ENCODE data around the gene ZMYM2. TPM values are rescaled to one million over a fixed set of nuclear protein-coding genes. Genes with fewer than 3 reads are reported as not detected.

ZMYM2 gene
- total and polyA plus RNA-seq, 2 donors (not counting 1 experiment from before 2014, with no cell fraction given) = 37.3 to 63.4 TPM

DNA sequence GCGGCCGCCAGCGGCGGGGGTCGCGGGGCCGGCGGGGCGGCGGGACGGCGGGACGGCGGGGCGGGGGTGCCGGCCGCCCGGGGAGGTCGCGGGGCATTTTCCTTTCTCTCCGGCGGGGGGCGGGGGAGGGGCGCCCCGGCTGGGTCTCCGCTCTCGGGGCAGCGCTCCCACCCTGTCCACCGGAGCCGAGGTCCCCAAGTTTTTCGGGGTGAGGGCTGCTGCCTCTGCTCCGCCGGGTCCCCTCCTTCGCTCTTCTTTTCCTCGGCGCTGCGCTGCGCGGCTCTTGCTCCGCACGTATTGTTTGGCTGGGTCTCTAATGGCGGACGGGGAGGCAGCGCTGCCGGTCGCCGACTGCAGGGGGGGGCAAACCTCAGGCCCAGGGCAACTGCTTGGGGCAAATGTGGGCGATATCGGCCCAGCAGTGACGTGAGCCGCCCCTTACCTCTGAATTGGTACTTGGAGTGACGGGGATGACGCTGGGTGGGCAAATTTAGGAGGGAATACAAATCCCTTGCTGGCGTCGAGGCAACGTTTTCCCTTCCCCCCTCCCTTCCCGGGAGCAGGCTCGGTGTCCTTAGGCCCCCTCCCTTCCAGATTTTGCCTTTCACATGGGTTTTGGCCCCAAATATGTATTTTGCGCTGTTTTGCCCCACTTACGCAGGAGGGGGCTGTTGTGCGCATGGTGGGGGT is 759 bp downstream of the ZMYM2 start:
- peak overlapping the region; percentile 65 for H3K27ac ChIP-seq (ENCODE audit: insufficient read depth, low read length)
- DNase-seq (ENCODE audit: low read depth in 2 of 2) = peak; percentile 42 to 47
- H3K9ac ChIP-seq (ENCODE audit: insufficient read depth, low read length) = peak overlapping the region; percentile 78
- H2AFZ ChIP-seq (ENCODE audit: low read length) = peak overlapping the region; percentile 62
- H3K4me3 ChIP-seq (replicated peaks in 1 of 4; ENCODE audit: control extremely low read depth in 1 of 4, insufficient read depth in 1 of 4, low read depth in 3 of 4, low read length in 4 of 4) = peak overlapping the region; percentile 38 to 90 (median 72)
- H3K79me2 ChIP-seq (ENCODE audit: control insufficient read depth, insufficient read depth, low read length) = peaks cover 39% of the 10 kb centered on the region
- TF ChIP-seq EZH2 (IDR thresholded peaks at IDR 0.05; ENCODE audit: low read length, missing control alignments) (no peak), CTCF (conservative IDR thresholded peaks at IDR 0.05 in 1 of 2, IDR thresholded peaks at IDR 0.05 in 1 of 2; ENCODE audit: low read depth in 1 of 2, low read length in 2 of 2) (peak; percentile 2 to 10)
- H3K4me1 ChIP-seq (ENCODE audit: control insufficient read depth, extremely low read depth, insufficient read depth, low read length) = peaks cover 4% of the 10 kb centered on the region
- peak overlapping the region; percentile 92 for H3K4me2 ChIP-seq (ENCODE audit: extremely low read depth, insufficient read depth, low read length)
- H3K9me3 ChIP-seq (ENCODE audit: control insufficient read depth, insufficient read depth, low read depth, low read length) = no peaks in the 10 kb centered on the region
- no peaks in the 10 kb centered on the region for H4K20me1 ChIP-seq (ENCODE audit: control insufficient read depth, extremely low read depth, insufficient read depth, low read length)
- H3K36me3 ChIP-seq (ENCODE audit: control insufficient read depth, insufficient read depth, low read length) = no peaks in the 10 kb centered on the region
- H3K27me3 ChIP-seq (ENCODE audit: control insufficient read depth, insufficient read depth, low read length) = no peaks in the 10 kb centered on the region

DNA sequence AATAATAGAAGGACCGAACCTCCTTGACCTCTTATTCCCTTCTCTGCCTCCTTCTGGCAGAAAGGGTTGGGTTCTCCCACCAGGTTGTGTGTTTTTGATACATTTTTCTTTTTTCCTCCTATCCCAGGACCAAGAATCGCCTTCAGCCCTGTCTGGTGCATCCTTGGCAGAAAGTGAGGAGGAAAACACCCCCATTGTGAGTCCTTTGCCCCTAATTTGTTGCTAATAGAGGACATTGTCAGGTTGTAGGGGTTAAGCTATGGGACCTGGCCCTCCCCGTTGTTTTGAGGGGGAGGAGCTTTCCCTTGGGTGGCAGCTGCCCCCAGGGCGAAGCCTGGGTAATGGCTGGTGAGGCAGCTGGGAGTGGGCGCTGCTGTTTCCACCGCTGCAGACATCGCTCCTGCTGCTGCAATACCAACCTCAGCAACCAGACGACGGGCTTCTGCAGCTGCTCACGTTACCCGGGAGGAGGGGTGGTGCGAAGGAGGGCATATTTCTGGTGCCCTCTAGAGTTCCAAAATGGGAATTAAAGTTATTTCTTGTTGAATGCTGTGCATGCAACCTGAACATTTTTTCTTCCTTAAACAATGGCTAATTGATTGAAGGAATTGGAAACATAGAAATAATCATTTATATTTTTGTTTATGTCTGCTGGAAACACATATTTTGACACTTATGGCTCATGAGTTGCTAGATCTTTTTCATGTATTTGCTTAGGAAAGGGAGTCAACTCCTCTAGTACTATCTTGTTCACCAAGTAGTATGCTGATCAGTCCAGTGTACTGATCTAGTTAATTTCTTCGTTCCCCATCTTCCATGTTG is 1.5 kb downstream of the ZMYM2 start:
- peak; percentile 89 to 95 for TF ChIP-seq CTCF (conservative IDR thresholded peaks at IDR 0.05 in 1 of 2, IDR thresholded peaks at IDR 0.05 in 1 of 2; ENCODE audit: low read depth in 1 of 2, low read length in 2 of 2)
- TF ChIP-seq EZH2 (IDR thresholded peaks at IDR 0.05; ENCODE audit: low read length, missing control alignments) = no peak
- Histone ChIP-seq H4K20me1 (ENCODE audit: control insufficient read depth, extremely low read depth, insufficient read depth, low read length) (no peaks in the 10 kb centered on the region), H3K4me3 (replicated peaks in 1 of 4; ENCODE audit: control extremely low read depth in 1 of 4, insufficient read depth in 1 of 4, low read depth in 3 of 4, low read length in 4 of 4) (peak overlapping the region; percentile 38 to 90 (median 72)), H3K27me3 (ENCODE audit: control insufficient read depth, insufficient read depth, low read length) (no peaks in the 10 kb centered on the region), H3K36me3 (ENCODE audit: control insufficient read depth, insufficient read depth, low read length) (no peaks in the 10 kb centered on the region), H3K27ac (ENCODE audit: insufficient read depth, low read length) (peak overlapping the region; percentile 65), H3K9ac (ENCODE audit: insufficient read depth, low read length) (peak overlapping the region; percentile 37), H3K4me1 (ENCODE audit: control insufficient read depth, extremely low read depth, insufficient read depth, low read length) (peaks cover 4% of the 10 kb centered on the region), H3K9me3 (ENCODE audit: control insufficient read depth, insufficient read depth, low read depth, low read length) (no peaks in the 10 kb centered on the region), H3K79me2 (ENCODE audit: control insufficient read depth, insufficient read depth, low read length) (peaks cover 43% of the 10 kb centered on the region), H3K4me2 (ENCODE audit: extremely low read depth, insufficient read depth, low read length) (peak overlapping the region; percentile 92), H2AFZ (ENCODE audit: low read length) (no peak overlapping the region)
- peak; percentile 88 to 91 for DNase-seq (ENCODE audit: low read depth in 2 of 2)

- no peak overlapping the region for H3K9ac ChIP-seq (ENCODE audit: insufficient read depth, low read length)
- TF ChIP-seq CTCF (conservative IDR thresholded peaks at IDR 0.05 in 1 of 2, IDR thresholded peaks at IDR 0.05 in 1 of 2; ENCODE audit: low read depth in 1 of 2, low read length in 2 of 2) (no peak), EZH2 (IDR thresholded peaks at IDR 0.05; ENCODE audit: low read length, missing control alignments) (no peak)
- no peaks in the 10 kb centered on the region for H3K9me3 ChIP-seq (ENCODE audit: control insufficient read depth, insufficient read depth, low read depth, low read length)
- H3K4me1 ChIP-seq (ENCODE audit: control insufficient read depth, extremely low read depth, insufficient read depth, low read length) = peaks cover 4% of the 10 kb centered on the region
- DNase-seq (ENCODE audit: low read depth in 2 of 2) = no peak
- H3K36me3 ChIP-seq (ENCODE audit: control insufficient read depth, insufficient read depth, low read length) = no peaks in the 10 kb centered on the region
- no peak overlapping the region for H3K27ac ChIP-seq (ENCODE audit: insufficient read depth, low read length)
- H3K4me2 ChIP-seq (ENCODE audit: extremely low read depth, insufficient read depth, low read length) = peak overlapping the region; percentile 92
- H4K20me1 ChIP-seq (ENCODE audit: control insufficient read depth, extremely low read depth, insufficient read depth, low read length) = no peaks in the 10 kb centered on the region
- peaks cover 46% of the 10 kb centered on the region for H3K79me2 ChIP-seq (ENCODE audit: control insufficient read depth, insufficient read depth, low read length)
- H3K4me3 ChIP-seq (replicated peaks in 1 of 4; ENCODE audit: control extremely low read depth in 1 of 4, insufficient read depth in 1 of 4, low read depth in 3 of 4, low read length in 4 of 4) = peak overlapping the region; percentile 34 to 90 (median 62)
- H2AFZ ChIP-seq (ENCODE audit: low read length) = no peak overlapping the region
- no peaks in the 10 kb centered on the region for H3K27me3 ChIP-seq (ENCODE audit: control insufficient read depth, insufficient read depth, low read length)
Observed at GRCh38 chr13:19960653-19960976, 2.1 kb downstream of the ZMYM2 start.

Data from fibroblast of lung (primary cell).